ENCODE results near the gene NHERF1. TPM values are rescaled to one million over a fixed set of nuclear protein-coding genes. Genes with fewer than 3 reads are reported as not detected.

Gene NHERF1
- total and polyA plus RNA-seq, 2 of the 13 experiments (the other 11 are each of a cell fraction or from before 2014, with no cell fraction given), result 169 to 269 TPM

DNA sequence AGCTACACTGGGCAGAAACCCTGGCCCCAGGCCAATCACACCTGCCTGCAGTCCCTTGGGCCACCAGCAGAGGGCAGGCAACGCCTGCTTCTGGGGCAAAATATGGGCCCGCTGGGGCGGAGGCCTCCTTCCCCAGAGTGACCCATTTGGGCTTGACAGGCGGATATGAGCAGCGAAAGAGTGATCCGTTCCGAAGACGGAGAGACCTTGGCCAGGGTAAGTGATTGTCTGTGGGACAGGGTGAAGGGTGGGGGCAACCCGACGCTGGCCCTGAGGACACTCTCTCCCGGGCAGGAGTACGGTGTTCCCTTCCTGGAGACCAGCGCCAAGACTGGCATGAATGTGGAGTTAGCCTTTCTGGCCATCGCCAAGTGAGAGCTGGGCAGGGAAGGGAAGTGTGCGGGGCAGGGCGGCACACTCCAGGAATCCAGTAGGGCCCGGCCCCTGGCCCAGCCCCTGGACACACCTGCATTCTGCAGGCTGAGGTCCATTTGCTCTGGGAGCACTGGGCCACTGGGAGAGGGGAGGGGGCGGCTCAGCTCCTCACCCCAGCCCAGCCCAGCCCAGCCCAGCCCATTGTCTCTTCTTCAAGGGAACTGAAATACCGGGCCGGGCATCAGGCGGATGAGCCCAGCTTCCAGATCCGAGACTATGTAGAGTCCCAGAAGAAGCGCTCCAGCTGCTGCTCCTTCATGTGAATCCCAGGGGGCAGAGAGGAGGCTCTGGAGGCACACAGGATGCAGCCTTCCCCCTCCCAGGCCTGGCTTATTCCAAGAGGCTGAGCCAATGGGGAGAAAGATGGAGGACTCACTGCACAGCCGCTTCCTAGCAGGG, 3.5 kb upstream of the NHERF1 start (continued):
- TF ChIP-seq KLF6 (CRISPR knock-in tag; IDR thresholded peaks at IDR 0.05) (peak; percentile 83; the same call in 1 of the 2 replicates), FIP1L1 (IDR thresholded peaks at IDR 0.05; ENCODE audit: borderline replicate concordance, insufficient read depth, low read depth, low read length) (0 out of 2 replicates have a peak, but pooled peaks have one; percentile 45), ZFP36 (IDR thresholded peaks at IDR 0.05; ENCODE audit: borderline replicate concordance, low read depth, low read length, partially characterized antibody) (peak; percentile 51), CHD4 (IDR thresholded peaks at IDR 0.05; ENCODE audit: borderline replicate concordance, low read length) (no peak), MTA1 (CRISPR knock-in tag; IDR thresholded peaks at IDR 0.05; ENCODE audit: borderline replicate concordance) (no peak), ZNF317 (CRISPR knock-in tag; IDR thresholded peaks at IDR 0.05) (0 out of 2 replicates have a peak, but pooled peaks have one; percentile 10), POLR2AphosphoS5 (IDR thresholded peaks at IDR 0.05; ENCODE audit: low read depth, low read length) (no peak), EP300 (IDR thresholded peaks at IDR 0.05; ENCODE audit: low read depth in 2 of 2, low read length in 2 of 2) (no peak), EP300 (CRISPR knock-in tag; IDR thresholded peaks at IDR 0.05; ENCODE audit: borderline replicate concordance) (no peak), ZNF841 (CRISPR knock-in tag; IDR thresholded peaks at IDR 0.05; ENCODE audit: borderline replicate concordance) (no peak), BORCS8-MEF2B (CRISPR knock-in tag; IDR thresholded peaks at IDR 0.05) (peak; percentile 74), ZNF232 (CRISPR knock-in tag; IDR thresholded peaks at IDR 0.05; ENCODE audit: borderline replicate concordance) (0 out of 2 replicates have a peak, but pooled peaks have one; percentile 65), GABPB1 (CRISPR knock-in tag; IDR thresholded peaks at IDR 0.05) (peak; percentile 48), SIX4 (CRISPR knock-in tag; IDR thresholded peaks at IDR 0.05) (no peak), ZNF878 (CRISPR knock-in tag; IDR thresholded peaks at IDR 0.05) (no peak), MTF1 (CRISPR knock-in tag; IDR thresholded peaks at IDR 0.05) (no peak), HMGA1 (CRISPR knock-in tag; conservative IDR thresholded peaks at IDR 0.05) (no peak), CREM (IDR thresholded peaks at IDR 0.05) (no peak), CREM (CRISPR knock-in tag; IDR thresholded peaks at IDR 0.05) (no peak)
- TF ChIP-seq, protein P1, sequence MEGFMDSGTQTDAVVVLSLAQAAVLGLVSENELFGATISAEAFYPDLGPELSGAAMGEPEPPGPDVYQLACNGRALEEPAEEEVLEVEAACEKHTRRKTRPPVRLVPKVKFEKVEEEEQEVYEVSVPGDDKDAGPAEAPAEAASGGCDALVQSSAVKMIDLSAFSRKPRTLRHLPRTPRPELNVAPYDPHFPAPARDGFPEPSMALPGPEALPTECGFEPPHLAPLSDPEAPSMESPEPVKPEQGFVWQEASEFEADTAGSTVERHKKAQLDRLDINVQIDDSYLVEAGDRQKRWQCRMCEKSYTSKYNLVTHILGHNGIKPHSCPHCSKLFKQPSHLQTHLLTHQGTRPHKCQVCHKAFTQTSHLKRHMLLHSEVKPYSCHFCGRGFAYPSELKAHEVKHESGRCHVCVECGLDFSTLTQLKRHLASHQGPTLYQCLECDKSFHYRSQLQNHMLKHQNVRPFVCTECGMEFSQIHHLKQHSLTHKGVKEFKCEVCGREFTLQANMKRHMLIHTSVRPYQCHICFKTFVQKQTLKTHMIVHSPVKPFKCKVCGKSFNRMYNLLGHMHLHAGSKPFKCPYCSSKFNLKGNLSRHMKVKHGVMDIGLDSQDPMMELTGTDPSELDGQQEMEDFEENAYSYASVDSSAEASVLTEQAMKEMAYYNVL (CRISPR knock-in tag; IDR thresholded peaks at IDR 0.05; ENCODE audit: borderline replicate concordance), result no peak
- TF ChIP-seq, protein P2, sequence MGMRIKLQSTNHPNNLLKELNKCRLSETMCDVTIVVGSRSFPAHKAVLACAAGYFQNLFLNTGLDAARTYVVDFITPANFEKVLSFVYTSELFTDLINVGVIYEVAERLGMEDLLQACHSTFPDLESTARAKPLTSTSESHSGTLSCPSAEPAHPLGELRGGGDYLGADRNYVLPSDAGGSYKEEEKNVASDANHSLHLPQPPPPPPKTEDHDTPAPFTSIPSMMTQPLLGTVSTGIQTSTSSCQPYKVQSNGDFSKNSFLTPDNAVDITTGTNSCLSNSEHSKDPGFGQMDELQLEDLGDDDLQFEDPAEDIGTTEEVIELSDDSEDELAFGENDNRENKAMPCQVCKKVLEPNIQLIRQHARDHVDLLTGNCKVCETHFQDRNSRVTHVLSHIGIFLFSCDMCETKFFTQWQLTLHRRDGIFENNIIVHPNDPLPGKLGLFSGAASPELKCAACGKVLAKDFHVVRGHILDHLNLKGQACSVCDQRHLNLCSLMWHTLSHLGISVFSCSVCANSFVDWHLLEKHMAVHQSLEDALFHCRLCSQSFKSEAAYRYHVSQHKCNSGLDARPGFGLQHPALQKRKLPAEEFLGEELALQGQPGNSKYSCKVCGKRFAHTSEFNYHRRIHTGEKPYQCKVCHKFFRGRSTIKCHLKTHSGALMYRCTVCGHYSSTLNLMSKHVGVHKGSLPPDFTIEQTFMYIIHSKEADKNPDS (CRISPR knock-in tag; IDR thresholded peaks at IDR 0.05), result no peak
- TF ChIP-seq, protein P3, sequence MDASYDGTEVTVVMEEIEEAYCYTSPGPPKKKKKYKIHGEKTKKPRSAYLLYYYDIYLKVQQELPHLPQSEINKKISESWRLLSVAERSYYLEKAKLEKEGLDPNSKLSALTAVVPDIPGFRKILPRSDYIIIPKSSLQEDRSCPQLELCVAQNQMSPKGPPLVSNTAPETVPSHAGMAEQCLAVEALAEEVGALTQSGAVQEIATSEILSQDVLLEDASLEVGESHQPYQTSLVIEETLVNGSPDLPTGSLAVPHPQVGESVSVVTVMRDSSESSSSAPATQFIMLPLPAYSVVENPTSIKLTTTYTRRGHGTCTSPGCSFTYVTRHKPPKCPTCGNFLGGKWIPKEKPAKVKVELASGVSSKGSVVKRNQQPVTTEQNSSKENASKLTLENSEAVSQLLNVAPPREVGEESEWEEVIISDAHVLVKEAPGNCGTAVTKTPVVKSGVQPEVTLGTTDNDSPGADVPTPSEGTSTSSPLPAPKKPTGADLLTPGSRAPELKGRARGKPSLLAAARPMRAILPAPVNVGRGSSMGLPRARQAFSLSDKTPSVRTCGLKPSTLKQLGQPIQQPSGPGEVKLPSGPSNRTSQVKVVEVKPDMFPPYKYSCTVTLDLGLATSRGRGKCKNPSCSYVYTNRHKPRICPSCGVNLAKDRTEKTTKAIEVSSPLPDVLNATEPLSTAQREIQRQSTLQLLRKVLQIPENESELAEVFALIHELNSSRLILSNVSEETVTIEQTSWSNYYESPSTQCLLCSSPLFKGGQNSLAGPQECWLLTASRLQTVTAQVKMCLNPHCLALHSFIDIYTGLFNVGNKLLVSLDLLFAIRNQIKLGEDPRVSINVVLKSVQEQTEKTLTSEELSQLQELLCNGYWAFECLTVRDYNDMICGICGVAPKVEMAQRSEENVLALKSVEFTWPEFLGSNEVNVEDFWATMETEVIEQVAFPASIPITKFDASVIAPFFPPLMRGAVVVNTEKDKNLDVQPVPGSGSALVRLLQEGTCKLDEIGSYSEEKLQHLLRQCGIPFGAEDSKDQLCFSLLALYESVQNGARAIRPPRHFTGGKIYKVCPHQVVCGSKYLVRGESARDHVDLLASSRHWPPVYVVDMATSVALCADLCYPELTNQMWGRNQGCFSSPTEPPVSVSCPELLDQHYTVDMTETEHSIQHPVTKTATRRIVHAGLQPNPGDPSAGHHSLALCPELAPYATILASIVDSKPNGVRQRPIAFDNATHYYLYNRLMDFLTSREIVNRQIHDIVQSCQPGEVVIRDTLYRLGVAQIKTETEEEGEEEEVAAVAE (CRISPR knock-in tag; IDR thresholded peaks at IDR 0.05; ENCODE audit: borderline replicate concordance), result peak; percentile 39; the same call in 1 of the 2 replicates
